ENCODE data around the gene RARS2.
"Not testable (repeated sequence)": the region's sequence is repeated elsewhere in the genome, so short reads cannot be mapped to it uniquely, and the experiment has no call there.

RARS2 gene

GRCh38 chr6:87489326-87489725 lies 100.5 kb downstream of the RARS2 start:
- not testable (repeated sequence) for FAIRE-seq

GRCh38 chr6:87487555-87487954 lies 102.2 kb downstream of the RARS2 start:
- no peak for FAIRE-seq

- no peak for FAIRE-seq
Observed at GRCh38 chr6:87484491-87484890, 105.3 kb downstream of the RARS2 start.

GRCh38 chr6:87483929-87484328 lies 105.9 kb downstream of the RARS2 start:
- no peak for FAIRE-seq

- no peak for FAIRE-seq
Observed at GRCh38 chr6:87482366-87482765, 107.4 kb downstream of the RARS2 start.

GRCh38 chr6:87481931-87482330 lies 107.9 kb downstream of the RARS2 start:
- no peak for FAIRE-seq

- FAIRE-seq, result no peak
Observed at GRCh38 chr6:87473419-87473903, 116.3 kb downstream of the RARS2 start.

GRCh38 chr6:87472525-87473418 lies 117.0 kb downstream of the RARS2 start, which contains the start of gene SLC35A1:
TSS of gene SLC35A1 (plus strand) at chr6:87472974. CDS start at chr6:87473004, 30 bp downstream.
- peak; percentile 42 for FAIRE-seq

GRCh38 chr6:87465051-87465450 lies 124.7 kb downstream of the RARS2 start:
- FAIRE-seq, result no peak

Data from G401.6 (cell line).